GM19193 (cell line): ENCODE measurements around the gene IL1RN.

Source experiments
- POLR2A ChIP-seq: IDR thresholded peaks from 4 replicates; pipeline ENCODE4 v1.6.1; 2011; ENCODE audit not compliant: insufficient read depth, insufficient read length; ENCODE audit errors: extremely low read depth

IL1RN gene

GRCh38 chr2:113118263-113118657 lies 9.1 kb upstream of the IL1RN start:
- no peak for TF ChIP-seq POLR2A

DNA sequence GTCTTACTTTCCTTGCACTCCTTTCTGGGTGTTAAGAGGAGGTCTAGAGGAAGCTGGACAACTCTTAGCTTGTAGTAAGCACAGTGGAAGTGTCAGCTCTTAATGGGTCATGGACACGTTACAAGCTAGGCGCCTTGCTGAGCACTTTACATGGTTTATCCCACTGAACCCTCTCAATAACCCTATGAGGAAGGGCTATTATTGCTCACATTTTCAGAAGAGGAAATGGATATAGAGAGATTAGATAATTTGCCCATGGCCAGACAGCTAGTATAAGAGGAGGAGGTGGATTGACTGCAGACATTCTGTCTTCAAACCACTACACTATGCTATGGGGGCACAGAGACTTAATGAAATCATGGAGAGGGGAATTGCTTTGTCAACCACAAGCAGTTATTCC lies 8.3 kb upstream of the IL1RN start:
- TF ChIP-seq POLR2A, result no peak

- TF ChIP-seq POLR2A, result no peak
Measured at GRCh38 chr2:113120861-113121260, 6.5 kb upstream of the IL1RN start.

DNA sequence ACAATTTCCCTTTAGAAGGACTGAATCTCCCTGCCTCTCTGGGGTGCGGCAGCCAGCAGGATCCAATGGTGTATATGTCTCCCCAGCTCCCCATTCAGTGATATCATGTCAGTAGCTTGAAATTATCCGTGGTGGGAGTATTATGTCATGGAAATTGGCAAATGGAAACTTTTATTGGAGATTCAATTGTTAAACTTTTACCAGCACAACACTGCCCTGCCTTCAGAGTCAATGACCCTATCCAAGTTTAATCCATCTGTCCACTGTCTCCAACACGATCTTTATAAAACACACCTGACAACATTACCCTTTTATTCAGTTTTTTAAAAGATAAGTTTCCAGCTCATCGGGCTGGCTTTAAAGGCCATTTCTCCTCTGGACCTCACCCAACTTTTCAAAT lies 5.0 kb upstream of the IL1RN start:
- no peak for TF ChIP-seq POLR2A

GRCh38 chr2:113123726-113124125 lies 3.7 kb upstream of the IL1RN start:
- TF ChIP-seq POLR2A, result no peak

GRCh38 chr2:113124181-113124961 lies 3.0 kb upstream of the IL1RN start:
- TF ChIP-seq POLR2A, result no peak

GRCh38 chr2:113124984-113125855 lies 2.2 kb upstream of the IL1RN start:
- TF ChIP-seq POLR2A, result no peak

DNA sequence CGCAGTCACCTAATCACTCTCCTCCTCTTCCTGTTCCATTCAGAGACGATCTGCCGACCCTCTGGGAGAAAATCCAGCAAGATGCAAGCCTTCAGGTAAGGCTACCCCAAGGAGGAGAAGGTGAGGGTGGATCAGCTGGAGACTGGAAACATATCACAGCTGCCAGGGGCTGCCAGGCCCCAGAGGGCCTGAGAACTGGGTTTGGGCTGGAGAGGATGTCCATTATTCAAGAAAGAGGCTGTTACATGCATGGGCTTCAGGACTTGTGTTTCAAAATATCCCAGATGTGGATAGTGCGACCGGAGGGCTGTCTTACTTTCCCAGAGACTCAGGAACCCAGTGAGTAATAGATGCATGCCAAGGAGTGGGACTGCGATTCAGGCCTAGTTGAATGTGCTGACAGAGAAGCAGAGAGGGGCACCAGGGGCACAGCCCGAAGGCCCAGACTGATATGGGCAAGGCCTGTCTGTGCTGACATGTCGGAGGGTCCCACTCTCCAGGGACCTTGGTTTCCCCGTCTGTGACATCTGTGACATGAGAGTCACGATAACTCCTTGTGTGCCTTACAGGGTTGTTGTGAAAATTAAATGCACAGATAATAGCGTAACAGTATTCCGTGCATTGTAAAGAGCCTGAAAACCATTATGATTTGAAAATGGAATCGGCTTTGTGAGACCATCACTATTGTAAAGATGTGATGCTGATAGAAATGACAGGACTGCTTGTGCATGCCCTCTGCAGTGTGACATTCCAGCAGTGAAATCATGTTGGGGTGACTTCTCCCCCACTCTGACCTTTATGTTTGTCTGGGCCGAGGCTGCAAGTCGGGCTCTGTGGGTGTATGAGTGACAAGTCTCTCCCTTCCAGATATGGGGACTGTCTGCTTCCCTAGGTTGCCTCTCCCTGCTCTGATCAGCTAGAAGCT lies 510 bp downstream of the IL1RN start:
- TF ChIP-seq POLR2A, result no peak

DNA sequence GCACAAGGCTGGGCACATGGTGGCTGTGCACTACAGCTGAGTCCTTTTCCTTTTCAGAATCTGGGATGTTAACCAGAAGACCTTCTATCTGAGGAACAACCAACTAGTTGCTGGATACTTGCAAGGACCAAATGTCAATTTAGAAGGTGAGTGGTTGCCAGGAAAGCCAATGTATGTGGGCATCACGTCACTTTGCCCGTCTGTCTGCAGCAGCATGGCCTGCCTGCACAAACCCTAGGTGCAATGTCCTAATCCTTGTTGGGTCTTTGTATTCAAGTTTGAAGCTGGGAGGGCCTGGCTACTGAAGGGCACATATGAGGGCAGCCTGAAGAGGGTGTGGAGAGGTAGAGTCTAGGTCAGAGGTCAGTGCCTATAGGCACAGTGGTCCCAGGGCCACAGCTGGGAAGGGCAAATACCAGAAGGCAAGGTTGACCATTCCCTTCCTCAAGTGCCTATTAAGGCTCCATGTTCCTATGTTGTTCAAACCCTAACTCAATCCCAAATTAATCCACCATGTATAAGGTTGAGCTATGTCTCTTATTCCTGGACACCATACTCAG lies 2.2 kb downstream of the IL1RN start:
- no peak for TF ChIP-seq POLR2A

- TF ChIP-seq POLR2A, result no peak
Measured at GRCh38 chr2:113131352-113132185, 4.2 kb downstream of the IL1RN start.

DNA sequence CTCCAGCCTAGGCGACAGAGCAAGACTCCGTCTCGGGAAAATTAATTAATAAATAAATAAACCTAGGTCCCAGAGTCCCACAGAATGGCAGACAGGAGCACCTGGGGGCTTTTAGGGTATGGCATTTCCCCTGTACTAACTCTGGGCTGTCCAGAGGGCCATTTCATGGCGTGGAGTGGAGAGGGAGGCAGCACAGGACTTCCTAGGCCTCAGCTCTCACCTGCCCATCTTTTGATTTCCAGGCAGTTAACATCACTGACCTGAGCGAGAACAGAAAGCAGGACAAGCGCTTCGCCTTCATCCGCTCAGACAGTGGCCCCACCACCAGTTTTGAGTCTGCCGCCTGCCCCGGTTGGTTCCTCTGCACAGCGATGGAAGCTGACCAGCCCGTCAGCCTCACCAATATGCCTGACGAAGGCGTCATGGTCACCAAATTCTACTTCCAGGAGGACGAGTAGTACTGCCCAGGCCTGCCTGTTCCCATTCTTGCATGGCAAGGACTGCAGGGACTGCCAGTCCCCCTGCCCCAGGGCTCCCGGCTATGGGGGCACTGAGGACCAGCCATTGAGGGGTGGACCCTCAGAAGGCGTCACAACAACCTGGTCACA lies 5.1 kb downstream of the IL1RN start:
- TF ChIP-seq POLR2A, result no peak

GRCh38 chr2:113133704-113134598 lies 6.6 kb downstream of the IL1RN start:
- TF ChIP-seq POLR2A, result no peak

DNA sequence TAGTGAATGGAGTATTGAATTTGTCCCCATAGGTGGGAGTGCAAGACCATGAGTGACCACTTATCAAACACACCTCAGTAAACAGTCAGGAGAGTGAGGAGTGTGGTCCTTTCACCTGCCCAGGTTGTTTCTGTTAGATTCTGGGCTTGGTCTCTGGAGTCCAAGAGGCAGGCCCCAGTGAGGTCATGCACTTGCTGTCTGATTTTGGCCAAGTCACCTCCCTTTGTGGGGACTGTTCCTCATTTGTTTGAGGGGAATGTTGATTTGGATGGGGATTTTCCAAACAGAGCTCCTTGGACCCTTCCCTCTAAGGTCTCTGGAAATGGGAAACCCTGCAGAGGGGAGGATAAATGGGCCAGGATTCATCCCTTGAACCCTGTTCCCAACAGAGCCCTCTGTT lies 7.3 kb downstream of the IL1RN start:
- no peak for TF ChIP-seq POLR2A

DNA sequence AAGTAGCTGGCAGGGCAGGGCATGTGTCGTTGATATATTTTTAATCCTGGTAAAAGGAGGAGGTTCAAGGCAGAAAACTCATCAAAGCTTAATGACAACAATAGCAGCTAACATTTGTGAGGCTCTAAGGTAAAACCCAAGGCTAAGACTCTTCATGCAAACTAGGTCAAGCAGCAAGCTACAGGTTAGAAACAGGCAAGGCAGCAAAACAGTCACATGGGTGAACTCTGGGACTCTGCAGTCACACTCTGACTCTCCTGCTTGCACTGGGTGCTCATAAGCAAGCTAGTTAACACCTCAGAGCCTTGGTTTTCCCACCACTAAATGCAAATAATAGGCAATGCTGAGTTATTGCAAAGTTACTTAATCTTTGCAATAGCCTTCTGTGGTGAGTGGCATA lies 7.9 kb downstream of the IL1RN start:
- no peak for TF ChIP-seq POLR2A
